NCI-H526 (cell line): Measurements from ENCODE around the gene IQCF6.
"Not testable (repeated sequence)": the region's sequence is repeated elsewhere in the genome, so short reads cannot be mapped to it uniquely, and the experiment has no call there.

ENCODE experiments used
- DNase-seq, 2 experiments: peaks; one replicate each; lab custom pipeline; 2025; lab: John Stamatoyannopoulos, UW

Gene IQCF6

GRCh38 chr3:51779137-51779536, at the start of gene IQCF6:
TSS of gene IQCF6 (minus strand) at chr3:51779237. CDS start at chr3:51779224, 13 bp downstream.
- DNase-seq: no peak

- no peak for DNase-seq
Observed at GRCh38 chr3:51828297-51828696, 49.3 kb upstream of the IQCF6 start.

- peak in 1 of 2 experiments; percentile 31 for DNase-seq
Observed at GRCh38 chr3:51819709-51820406, 40.8 kb upstream of the IQCF6 start.

- no peak for DNase-seq
Observed at GRCh38 chr3:51819151-51819550, 40.1 kb upstream of the IQCF6 start.

- DNase-seq: no peak
Observed at GRCh38 chr3:51817375-51817774, 38.3 kb upstream of the IQCF6 start.

- DNase-seq: no peak
Observed at GRCh38 chr3:51816723-51817122, 37.7 kb upstream of the IQCF6 start.

- no peak for DNase-seq
Observed at GRCh38 chr3:51815614-51816013, 36.6 kb upstream of the IQCF6 start.

- no peak for DNase-seq
Observed at GRCh38 chr3:51814034-51814433, 35.0 kb upstream of the IQCF6 start.

GRCh38 chr3:51813539-51813938, 34.5 kb upstream of the IQCF6 start:
- DNase-seq: no peak

GRCh38 chr3:51808934-51809333, 29.9 kb upstream of the IQCF6 start:
- no peak for DNase-seq

GRCh38 chr3:51802106-51802703, 23.2 kb upstream of the IQCF6 start:
- DNase-seq: no peak

- DNase-seq: no peak
Observed at GRCh38 chr3:51800750-51801125, 21.7 kb upstream of the IQCF6 start.

GRCh38 chr3:51799879-51800749, 21.1 kb upstream of the IQCF6 start:
- peak; percentile 5 to 62 for DNase-seq

- no peak for DNase-seq
Observed at GRCh38 chr3:51798411-51798963, 19.4 kb upstream of the IQCF6 start.

GRCh38 chr3:51796854-51797253, 17.8 kb upstream of the IQCF6 start:
- no peak for DNase-seq

- no peak for DNase-seq
Observed at GRCh38 chr3:51794206-51794605, 15.2 kb upstream of the IQCF6 start.

- no peak for DNase-seq
Observed at GRCh38 chr3:51792206-51792605, 13.2 kb upstream of the IQCF6 start.

GRCh38 chr3:51789437-51789836, 10.4 kb upstream of the IQCF6 start:
- DNase-seq: no peak

- not testable (repeated sequence) for DNase-seq
Observed at GRCh38 chr3:51787576-51787975, 8.5 kb upstream of the IQCF6 start.

- DNase-seq: no peak
Observed at GRCh38 chr3:51786267-51786666, 7.2 kb upstream of the IQCF6 start.

GRCh38 chr3:51778554-51778953, 483 bp downstream of the IQCF6 start:
- no peak for DNase-seq

- peak in 1 of 2 experiments; percentile 6 for DNase-seq
Observed at GRCh38 chr3:51777985-51778384, 1.1 kb downstream of the IQCF6 start.
